ENCODE measurements around the gene KDM4E. TPM values are rescaled to one million over a fixed set of nuclear protein-coding genes. Genes with fewer than 3 reads are reported as not detected.

KDM4E gene
- total RNA-seq, 1 donor from 2014 or later: not detected

DNA sequence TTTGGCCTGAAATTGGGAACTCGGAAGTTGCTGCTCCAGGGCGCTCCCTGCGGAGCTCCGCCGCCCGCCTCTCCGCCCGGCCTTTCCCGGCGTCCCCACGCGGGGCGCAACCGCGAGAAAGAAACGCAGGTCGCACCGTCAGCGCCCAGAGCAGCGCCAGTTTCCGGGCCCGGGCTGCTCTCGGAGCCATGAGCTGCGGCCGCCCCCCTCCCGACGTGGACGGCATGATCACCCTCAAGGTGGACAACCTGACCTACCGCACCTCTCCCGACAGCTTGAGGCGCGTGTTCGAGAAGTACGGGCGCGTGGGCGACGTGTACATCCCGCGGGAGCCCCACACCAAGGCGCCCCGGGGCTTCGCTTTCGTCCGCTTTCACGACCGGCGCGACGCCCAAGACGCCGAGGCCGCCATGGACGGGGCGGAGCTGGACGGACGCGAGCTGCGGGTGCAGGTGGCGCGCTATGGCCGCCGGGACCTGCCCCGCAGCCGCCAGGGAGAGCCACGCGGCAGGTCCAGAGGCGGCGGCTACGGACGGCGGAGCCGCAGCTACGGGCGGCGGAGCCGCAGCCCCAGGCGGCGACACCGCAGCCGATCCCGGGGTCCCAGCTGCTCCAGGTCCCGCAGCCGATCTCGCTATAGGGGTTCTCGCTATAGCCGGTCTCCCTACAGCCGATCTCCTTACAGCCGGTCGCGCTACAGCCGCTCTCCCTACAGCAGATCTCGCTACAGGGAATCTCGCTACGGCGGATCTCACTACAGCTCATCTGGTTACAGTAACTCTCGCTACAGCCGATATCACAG lies 42.2 kb downstream of the KDM4E start:
- Histone ChIP-seq H3K27me3 (no peaks in the 10 kb centered on the region), H3K9me3 (no peaks in the 10 kb centered on the region), H3K4me3 (peak overlapping the region; percentile 88 to 95), H3K36me3 (peaks cover 0 to 3% of the 10 kb centered on the region in 2 donors), H3K4me1 (peaks cover 0 to 14% of the 10 kb centered on the region in 2 donors), H3K27ac (peak overlapping the region; percentile 98 to 99)
- intact Hi-C loops (cut with DNase I): loop anchor here (1.0 to 10.0 kb wide), 6 partner anchors 40 to 723 kb away; partner anchors contain the start of genes ANKRD49, CEP57, MRE11 and SESN3
- peak in 1 of 2 donors; percentile 93 for DNase-seq (ENCODE audit: low spot score in 2 of 2)
- TF ChIP-seq, protein P1, sequence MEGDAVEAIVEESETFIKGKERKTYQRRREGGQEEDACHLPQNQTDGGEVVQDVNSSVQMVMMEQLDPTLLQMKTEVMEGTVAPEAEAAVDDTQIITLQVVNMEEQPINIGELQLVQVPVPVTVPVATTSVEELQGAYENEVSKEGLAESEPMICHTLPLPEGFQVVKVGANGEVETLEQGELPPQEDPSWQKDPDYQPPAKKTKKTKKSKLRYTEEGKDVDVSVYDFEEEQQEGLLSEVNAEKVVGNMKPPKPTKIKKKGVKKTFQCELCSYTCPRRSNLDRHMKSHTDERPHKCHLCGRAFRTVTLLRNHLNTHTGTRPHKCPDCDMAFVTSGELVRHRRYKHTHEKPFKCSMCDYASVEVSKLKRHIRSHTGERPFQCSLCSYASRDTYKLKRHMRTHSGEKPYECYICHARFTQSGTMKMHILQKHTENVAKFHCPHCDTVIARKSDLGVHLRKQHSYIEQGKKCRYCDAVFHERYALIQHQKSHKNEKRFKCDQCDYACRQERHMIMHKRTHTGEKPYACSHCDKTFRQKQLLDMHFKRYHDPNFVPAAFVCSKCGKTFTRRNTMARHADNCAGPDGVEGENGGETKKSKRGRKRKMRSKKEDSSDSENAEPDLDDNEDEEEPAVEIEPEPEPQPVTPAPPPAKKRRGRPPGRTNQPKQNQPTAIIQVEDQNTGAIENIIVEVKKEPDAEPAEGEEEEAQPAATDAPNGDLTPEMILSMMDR (IDR thresholded peaks at IDR 0.05): peak; percentile 71 to 78 (median 73)

DNA sequence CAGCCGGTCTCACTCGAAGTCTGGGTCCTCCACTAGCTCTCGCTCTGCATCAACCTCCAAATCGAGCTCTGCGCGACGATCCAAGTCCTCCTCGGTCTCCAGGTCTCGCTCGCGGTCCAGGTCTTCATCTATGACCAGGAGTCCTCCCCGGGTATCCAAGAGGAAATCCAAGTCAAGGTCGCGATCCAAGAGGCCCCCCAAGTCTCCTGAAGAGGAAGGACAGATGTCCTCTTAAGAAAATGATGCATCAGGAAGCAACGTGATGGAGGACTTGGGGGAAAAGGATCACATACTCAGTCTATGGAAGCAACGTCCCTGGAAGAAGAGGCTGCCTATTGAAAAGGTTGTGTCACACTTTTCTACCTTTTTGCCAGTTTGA lies 42.8 kb downstream of the KDM4E start:
- Histone ChIP-seq H3K27me3 (no peaks in the 10 kb centered on the region), H3K27ac (peak overlapping the region; percentile 98 to 99), H3K4me1 (peaks cover 0 to 14% of the 10 kb centered on the region in 2 donors), H3K4me3 (peak overlapping the region; percentile 88 to 95), H3K9me3 (no peaks in the 10 kb centered on the region), H3K36me3 (peaks cover 0 to 3% of the 10 kb centered on the region in 2 donors)
- intact Hi-C loops (cut with DNase I): loop anchor here (1.0 to 10.0 kb wide), 7 partner anchors 39 to 722 kb away; partner anchors contain the start of genes ANKRD49, CEP57, CWC15 and KDM4D
- DNase-seq (ENCODE audit: low spot score in 2 of 2): no peak
- TF ChIP-seq, protein P1 (IDR thresholded peaks at IDR 0.05): no peak

DNA sequence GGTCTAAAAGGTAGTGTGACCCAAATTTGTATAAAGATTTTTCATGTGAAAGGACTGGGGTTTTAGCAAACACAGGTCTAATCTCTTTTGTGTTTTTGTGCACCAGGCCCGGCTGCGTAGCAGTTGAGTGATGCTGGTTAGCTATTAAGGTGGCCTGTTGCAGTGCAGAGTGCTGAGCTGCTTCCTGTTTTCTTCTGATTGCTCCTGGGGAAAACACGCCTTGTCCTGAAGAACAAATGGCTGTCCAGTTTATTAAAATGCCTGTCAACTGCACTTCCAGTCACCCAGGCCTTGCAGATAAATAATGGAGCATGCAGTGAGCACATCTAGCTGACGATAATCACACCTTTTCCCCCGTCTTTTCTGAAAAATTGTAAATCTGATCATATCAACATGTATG lies 43.5 kb downstream of the KDM4E start:
- Histone ChIP-seq H3K4me1 (peaks cover 0 to 14% of the 10 kb centered on the region in 2 donors), H3K36me3 (peaks cover 0 to 3% of the 10 kb centered on the region in 2 donors), H3K27ac (peak overlapping the region; percentile 98 to 99), H3K4me3 (peak overlapping the region; percentile 88 to 95), H3K27me3 (no peaks in the 10 kb centered on the region), H3K9me3 (no peaks in the 10 kb centered on the region)
- TF ChIP-seq, protein P1 (IDR thresholded peaks at IDR 0.05): no peak
- peak; percentile 69 to 91 for DNase-seq (ENCODE audit: low spot score in 2 of 2)
- intact Hi-C loops (cut with DNase I): loop anchor here (1.0 to 10.0 kb wide), 5 partner anchors 39 to 639 kb away; partner anchors contain the start of genes ANKRD49, CWC15, KDM4D and MRE11

DNA sequence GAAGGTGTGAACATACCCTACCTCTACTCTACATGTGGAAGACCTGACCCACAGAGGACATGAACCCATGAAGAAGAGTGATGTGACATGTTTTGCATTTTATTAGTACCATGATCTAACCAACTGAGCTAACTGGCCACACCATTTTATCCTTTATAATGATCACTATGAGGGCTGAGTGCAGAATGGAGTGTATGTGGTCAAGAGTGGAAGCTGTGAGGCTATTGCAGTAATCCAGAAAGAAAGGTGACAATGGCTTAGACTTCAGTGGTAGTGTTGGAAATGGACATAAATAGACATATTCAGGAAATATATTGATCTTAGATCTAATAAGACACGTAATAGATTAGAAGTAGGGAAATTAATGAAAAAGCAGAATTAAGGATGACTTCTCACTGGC lies 45.4 kb downstream of the KDM4E start:
- Histone ChIP-seq H3K4me1 (peaks cover 0 to 28% of the 10 kb centered on the region in 2 donors), H3K9me3 (no peaks in the 10 kb centered on the region), H3K27me3 (no peaks in the 10 kb centered on the region), H3K4me3 (no peak overlapping the region), H3K27ac (no peak overlapping the region), H3K36me3 (peaks cover 0 to 3% of the 10 kb centered on the region in 2 donors)
- TF ChIP-seq, protein P1 (IDR thresholded peaks at IDR 0.05): no peak
- intact Hi-C loops (cut with DNase I): loop anchor here (10.0 kb wide), 1 partner anchor 926 kb away; no protein-coding TSS in a partner anchor
- no peak for DNase-seq (ENCODE audit: low spot score in 2 of 2)

DNA sequence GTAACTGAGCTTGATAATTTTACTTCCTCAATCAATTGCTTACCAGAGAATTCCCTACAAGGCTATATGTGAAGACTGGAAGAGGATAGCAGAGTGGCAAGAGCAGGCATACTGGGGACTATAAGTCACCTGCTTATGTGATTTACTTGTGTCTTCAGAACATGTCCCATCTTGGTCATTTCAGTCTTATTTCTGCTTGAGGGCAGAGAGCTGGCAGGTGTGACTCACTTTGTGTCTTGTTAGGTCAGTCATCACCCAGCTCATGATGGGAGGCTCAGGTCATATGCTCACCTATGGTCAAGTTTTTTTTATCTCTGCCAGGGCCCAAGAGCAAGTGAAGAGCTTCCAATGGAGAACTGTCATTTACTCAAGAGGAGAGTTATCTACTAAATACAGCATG lies 47.9 kb downstream of the KDM4E start:
- H3K36me3 ChIP-seq: peaks cover 0 to 3% of the 10 kb centered on the region in 2 donors
- H3K9me3 ChIP-seq: no peaks in the 10 kb centered on the region
- no peak overlapping the region for H3K4me3 ChIP-seq
- TF ChIP-seq, protein P1 (IDR thresholded peaks at IDR 0.05): no peak
- DNase-seq (ENCODE audit: low spot score in 2 of 2): no peak
- no peaks in the 10 kb centered on the region for H3K27me3 ChIP-seq
- intact Hi-C loops (cut with DNase I): loop anchor here (10.0 kb wide), 1 partner anchor 928 kb away; no protein-coding TSS in a partner anchor
- no peak overlapping the region for H3K27ac ChIP-seq
- H3K4me1 ChIP-seq: peaks cover 5 to 45% of the 10 kb centered on the region in 2 donors

Measured in ascending aorta (tissue), 2 donors.